Chondrocyte (in vitro differentiated cells): Measurements from ENCODE around the gene P2RY12. TPM values are rescaled to one million over a fixed set of nuclear protein-coding genes. Genes with fewer than 3 reads are reported as not detected.

ENCODE experiments used
- DNase-seq: peaks from one replicate; pipeline ENCODE4 v3.0.0; 2021; ENCODE audit warnings: mixed read lengths, low spot score
- H3K27ac Mint-ChIP-seq: one replicate; pipeline ENCODE4 v1.8.0; 2021; ENCODE audit warnings: mild to moderate bottlenecking, moderate library complexity, mixed read lengths; ENCODE audit not compliant: unreplicated experiment
- H3K27me3 Mint-ChIP-seq: 2 replicates; pipeline ENCODE4 v1.8.0; 2021; ENCODE audit warnings: low read depth, mixed read lengths
- H3K36me3 Mint-ChIP-seq: 2 replicates; pipeline ENCODE4 v1.8.0; 2021; ENCODE audit warnings: low read depth, mixed read lengths
- H3K4me1 Mint-ChIP-seq: 2 replicates; pipeline ENCODE4 v1.8.0; 2021; ENCODE audit warnings: low read depth, mild to moderate bottlenecking, mixed read lengths
- H3K4me3 Mint-ChIP-seq: one replicate; pipeline ENCODE4 v1.8.0; 2021; ENCODE audit warnings: mild to moderate bottlenecking, moderate library complexity, mixed read lengths; ENCODE audit not compliant: unreplicated experiment
- H3K9me3 Mint-ChIP-seq: 2 replicates; pipeline ENCODE4 v1.8.0; 2021; ENCODE audit warnings: low read depth, mixed read lengths
- total RNA-seq: library from RNA; stranded (reverse); gene quantifications from 3 replicates; pipeline ENCODE4 v1.2.1, GENCODE V29; 2021
- TF ChIP-seq, protein P1 (sequence below): fragments of 200-600 bp; sonication (generic); IDR thresholded peaks from 2 replicates; pipeline ENCODE4 v1.5.0; 2021; ENCODE audit warnings: antibody characterized with exemption, mild to moderate bottlenecking, moderate library complexity

Gene P2RY12
- total RNA-seq, 1 donor from 2014 or later = not detected

DNA sequence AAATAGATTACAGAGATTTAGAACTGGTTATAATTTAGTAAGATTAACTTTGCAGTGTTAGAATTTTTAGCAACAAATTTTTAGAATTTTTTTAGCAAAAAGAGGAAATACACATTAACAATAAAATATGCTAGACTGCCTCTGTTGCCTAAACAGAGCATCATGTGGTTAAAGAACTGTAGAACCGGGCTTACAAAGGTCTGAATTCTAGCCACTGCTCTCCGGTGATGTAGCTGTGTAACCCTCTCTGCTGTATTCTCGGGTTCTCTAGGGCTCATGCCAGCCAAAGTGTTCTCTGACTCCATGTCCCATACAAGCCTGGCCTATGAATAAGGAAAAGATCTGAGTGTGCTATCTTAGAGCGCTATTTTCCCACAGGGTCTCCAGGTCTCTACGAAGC lies 2.9 kb upstream of the P2RY12 start:
- Mint-ChIP-seq H3K27ac (no peak overlapping the region), H3K9me3 (no peaks in the 10 kb centered on the region), H3K4me3 (no peak overlapping the region), H3K36me3 (peaks cover 3% of the 10 kb centered on the region), H3K27me3 (no peaks in the 10 kb centered on the region), H3K4me1 (peaks cover 4% of the 10 kb centered on the region)
- TF ChIP-seq, protein P1, sequence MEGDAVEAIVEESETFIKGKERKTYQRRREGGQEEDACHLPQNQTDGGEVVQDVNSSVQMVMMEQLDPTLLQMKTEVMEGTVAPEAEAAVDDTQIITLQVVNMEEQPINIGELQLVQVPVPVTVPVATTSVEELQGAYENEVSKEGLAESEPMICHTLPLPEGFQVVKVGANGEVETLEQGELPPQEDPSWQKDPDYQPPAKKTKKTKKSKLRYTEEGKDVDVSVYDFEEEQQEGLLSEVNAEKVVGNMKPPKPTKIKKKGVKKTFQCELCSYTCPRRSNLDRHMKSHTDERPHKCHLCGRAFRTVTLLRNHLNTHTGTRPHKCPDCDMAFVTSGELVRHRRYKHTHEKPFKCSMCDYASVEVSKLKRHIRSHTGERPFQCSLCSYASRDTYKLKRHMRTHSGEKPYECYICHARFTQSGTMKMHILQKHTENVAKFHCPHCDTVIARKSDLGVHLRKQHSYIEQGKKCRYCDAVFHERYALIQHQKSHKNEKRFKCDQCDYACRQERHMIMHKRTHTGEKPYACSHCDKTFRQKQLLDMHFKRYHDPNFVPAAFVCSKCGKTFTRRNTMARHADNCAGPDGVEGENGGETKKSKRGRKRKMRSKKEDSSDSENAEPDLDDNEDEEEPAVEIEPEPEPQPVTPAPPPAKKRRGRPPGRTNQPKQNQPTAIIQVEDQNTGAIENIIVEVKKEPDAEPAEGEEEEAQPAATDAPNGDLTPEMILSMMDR = no peak
- no peak for DNase-seq

DNA sequence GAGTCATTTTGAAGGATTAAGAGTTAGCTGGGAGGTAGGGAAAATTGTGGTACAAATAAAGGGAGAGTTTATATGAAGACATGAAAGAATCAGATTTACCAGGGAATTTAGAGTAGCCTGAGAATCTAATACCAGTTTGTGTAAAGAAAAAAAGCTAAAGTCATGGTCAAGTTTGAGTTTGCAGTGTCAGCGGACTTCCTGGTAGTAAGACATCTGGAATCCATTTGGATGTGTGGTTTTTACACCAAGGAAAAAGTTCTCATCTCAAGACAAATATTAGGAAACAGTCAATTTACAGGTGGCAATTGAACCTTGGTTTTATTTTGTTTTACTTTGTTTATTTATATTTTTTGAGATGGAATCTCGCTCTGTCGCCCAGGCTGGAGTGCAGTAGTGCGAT lies 1.5 kb upstream of the P2RY12 start:
- Mint-ChIP-seq H3K27me3 (no peaks in the 10 kb centered on the region), H3K36me3 (peaks cover 3% of the 10 kb centered on the region), H3K27ac (no peak overlapping the region), H3K9me3 (no peaks in the 10 kb centered on the region), H3K4me3 (no peak overlapping the region), H3K4me1 (peaks cover 4% of the 10 kb centered on the region)
- DNase-seq = no peak
- TF ChIP-seq, protein P1 = no peak

DNA sequence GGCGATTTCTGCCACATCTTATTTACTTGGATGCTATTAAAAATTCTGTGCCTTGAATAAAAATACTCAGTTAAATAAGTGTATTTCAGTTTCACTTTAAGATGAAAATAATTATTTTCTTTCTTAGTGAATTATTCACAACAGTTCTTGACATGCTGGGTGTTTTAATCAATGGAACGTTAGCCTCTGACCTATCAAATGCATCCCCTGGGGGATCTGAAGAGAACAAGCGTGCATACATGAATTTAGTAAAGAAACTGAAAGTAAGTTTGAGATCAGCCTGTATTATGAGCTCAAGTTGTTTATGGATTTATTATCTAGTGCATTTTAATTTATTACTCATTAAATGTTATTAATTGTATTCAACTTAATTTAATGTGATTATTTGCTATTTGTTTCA lies 597 bp downstream of the P2RY12 start:
- TF ChIP-seq, protein P1 = no peak
- no peaks in the 10 kb centered on the region for H3K9me3 Mint-ChIP-seq

DNA sequence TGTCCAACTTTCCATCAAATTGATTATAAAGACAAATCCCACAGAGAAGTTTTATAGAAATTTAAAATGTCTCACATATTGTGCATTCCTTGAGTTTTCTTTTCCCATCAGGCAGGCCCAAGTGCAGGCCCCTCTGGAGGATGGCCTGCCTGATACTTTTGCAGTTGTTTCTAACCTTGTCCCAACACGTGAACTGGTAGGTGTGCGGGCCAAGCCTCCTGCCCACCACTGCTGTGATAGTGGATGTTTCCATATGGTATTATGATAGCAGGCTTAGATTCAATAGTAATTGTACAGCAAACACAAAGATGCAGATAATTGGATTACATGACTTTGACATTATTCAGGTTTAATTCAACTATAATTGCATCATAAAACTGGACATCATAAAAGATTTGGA lies 1.4 kb downstream of the P2RY12 start:
- no peak overlapping the region for H3K27ac Mint-ChIP-seq
- no peaks in the 10 kb centered on the region for H3K27me3 Mint-ChIP-seq
- peaks cover 4% of the 10 kb centered on the region for H3K4me1 Mint-ChIP-seq

More for the DNA sequence above, 597 bp downstream of the P2RY12 start:
- H3K4me1 Mint-ChIP-seq = peaks cover 4% of the 10 kb centered on the region
- H3K27ac Mint-ChIP-seq = no peak overlapping the region
- no peak overlapping the region for H3K4me3 Mint-ChIP-seq
- H3K27me3 Mint-ChIP-seq = no peaks in the 10 kb centered on the region
- no peak for DNase-seq
- H3K36me3 Mint-ChIP-seq = peaks cover 3% of the 10 kb centered on the region

DNA sequence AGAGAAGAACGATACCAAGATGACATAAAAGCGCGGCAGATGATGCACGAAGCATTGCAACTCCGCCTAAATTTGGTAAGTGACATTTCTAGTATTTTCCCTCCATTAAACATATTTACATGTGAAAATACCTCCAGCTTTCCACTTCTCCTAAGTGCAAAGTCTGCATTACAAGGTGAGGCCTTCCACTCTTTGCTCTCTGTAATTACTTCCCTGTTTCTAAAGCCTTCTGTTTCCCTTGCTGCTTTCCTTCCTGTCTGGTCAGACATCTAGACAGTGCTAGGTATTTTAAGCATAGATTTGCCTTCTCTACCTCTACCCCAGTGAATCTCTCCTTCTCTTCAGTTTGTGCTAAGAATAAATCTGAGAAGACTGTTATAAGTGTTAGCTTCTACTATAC lies 1.9 kb downstream of the P2RY12 start:
- Mint-ChIP-seq H3K4me1 (peaks cover 4% of the 10 kb centered on the region), H3K27ac (no peak overlapping the region), H3K9me3 (no peaks in the 10 kb centered on the region), H3K27me3 (no peaks in the 10 kb centered on the region), H3K4me3 (no peak overlapping the region), H3K36me3 (peaks cover 3% of the 10 kb centered on the region)
- TF ChIP-seq, protein P1 = no peak
- DNase-seq = no peak

More for the DNA sequence above, 1.4 kb downstream of the P2RY12 start:
- H3K9me3 Mint-ChIP-seq = no peaks in the 10 kb centered on the region
- DNase-seq = no peak
- no peak overlapping the region for H3K4me3 Mint-ChIP-seq
- TF ChIP-seq, protein P1 = no peak
- peaks cover 3% of the 10 kb centered on the region for H3K36me3 Mint-ChIP-seq
